ENCODE data around the gene TH. TPM values are rescaled to one million over a fixed set of nuclear protein-coding genes. Genes with fewer than 3 reads are reported as not detected.

TH gene
- total RNA-seq, 4 donors from 2014 or later: 0.36 to 0.84 TPM; not detected in 2

DNA sequence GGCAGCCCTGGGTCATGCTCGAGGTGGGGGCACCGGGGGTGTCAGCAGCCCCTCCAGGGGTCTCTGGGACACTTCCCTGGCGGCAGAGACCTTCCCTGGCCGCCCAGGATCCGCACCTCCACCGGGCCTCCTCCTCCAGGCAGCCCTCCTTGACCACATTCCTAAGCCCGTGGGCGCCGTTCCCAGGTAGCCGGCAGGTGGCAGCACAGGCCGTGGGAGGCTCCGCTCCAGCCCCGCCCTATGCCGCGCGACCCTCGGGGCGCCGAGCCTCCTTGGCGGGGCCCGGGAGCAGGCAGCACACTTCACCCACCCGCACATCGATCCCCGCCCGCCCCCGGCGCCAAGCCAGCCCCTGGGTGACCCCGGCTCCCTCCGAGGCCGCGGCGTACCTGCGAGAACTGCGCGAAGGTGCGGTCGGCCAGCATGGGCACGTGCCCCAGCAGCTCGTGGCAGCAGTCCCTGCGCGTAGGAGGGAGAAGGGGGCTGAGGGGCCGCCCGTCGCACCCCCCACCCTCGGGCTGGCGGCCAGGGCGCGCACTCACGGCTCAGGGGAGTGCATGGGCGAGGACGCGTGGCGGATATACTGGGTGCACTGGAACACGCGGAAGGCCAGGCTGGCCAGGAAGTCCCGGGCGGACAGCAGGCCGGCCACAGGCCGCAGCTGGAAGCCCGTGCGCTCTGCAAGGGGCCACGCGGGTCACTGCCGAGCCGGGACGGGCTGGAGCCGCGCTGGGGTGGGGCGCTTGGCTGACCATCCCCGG is 5.3 kb downstream of the TH start:
- no peak for DNase-seq (ENCODE audit: low spot score in 2 of 2)
- 0 to 4% methylated on average over 17 to 28 of the region's 70 CpGs for WGBS, 2 donors
- intact Hi-C loops (cut with DNase I; ENCODE audit: low total_unique reads): no loop called here
- no peak overlapping the region for H3K4me3 ChIP-seq (ENCODE audit: low read depth, poor library complexity, severe bottlenecking)
- TF ChIP-seq CTCF (IDR thresholded peaks at IDR 0.05) (no peak), POLR2A (IDR thresholded peaks at IDR 0.05) (no peak)

- WGBS, 2 donors: 79 to 83% methylated on average over 9 to 13 of the region's 13 CpGs
- TF ChIP-seq CTCF (IDR thresholded peaks at IDR 0.05) (no peak), POLR2A (IDR thresholded peaks at IDR 0.05) (no peak)
- no peak for DNase-seq (ENCODE audit: low spot score in 2 of 2)
- intact Hi-C loops (cut with DNase I; ENCODE audit: low total_unique reads): no loop called here
- H3K4me3 ChIP-seq (ENCODE audit: low read depth, poor library complexity, severe bottlenecking): no peak overlapping the region
Observed at GRCh38 chr11:2165571-2165970, 6.0 kb downstream of the TH start.

GRCh38 chr11:2164861-2165555 is 6.6 kb downstream of the TH start:
- TF ChIP-seq POLR2A (IDR thresholded peaks at IDR 0.05) (no peak), CTCF (IDR thresholded peaks at IDR 0.05) (no peak)
- intact Hi-C loops (cut with DNase I; ENCODE audit: low total_unique reads): no loop called here
- no peak for DNase-seq (ENCODE audit: low spot score in 2 of 2)
- no peak overlapping the region for H3K4me3 ChIP-seq (ENCODE audit: low read depth, poor library complexity, severe bottlenecking)
- 72 to 76% methylated on average over 8 to 9 of the region's 20 CpGs for WGBS, 2 donors

- 86 to 91% methylated on average over 20 of the region's 22 CpGs for WGBS, 2 donors
- TF ChIP-seq CTCF (IDR thresholded peaks at IDR 0.05) (no peak), POLR2A (IDR thresholded peaks at IDR 0.05) (no peak)
- intact Hi-C loops (cut with DNase I; ENCODE audit: low total_unique reads): no loop called here
- no peak for DNase-seq (ENCODE audit: low spot score in 2 of 2)
- no peak overlapping the region for H3K4me3 ChIP-seq (ENCODE audit: low read depth, poor library complexity, severe bottlenecking)
Observed at GRCh38 chr11:2164081-2164480, 7.5 kb downstream of the TH start.

DNA sequence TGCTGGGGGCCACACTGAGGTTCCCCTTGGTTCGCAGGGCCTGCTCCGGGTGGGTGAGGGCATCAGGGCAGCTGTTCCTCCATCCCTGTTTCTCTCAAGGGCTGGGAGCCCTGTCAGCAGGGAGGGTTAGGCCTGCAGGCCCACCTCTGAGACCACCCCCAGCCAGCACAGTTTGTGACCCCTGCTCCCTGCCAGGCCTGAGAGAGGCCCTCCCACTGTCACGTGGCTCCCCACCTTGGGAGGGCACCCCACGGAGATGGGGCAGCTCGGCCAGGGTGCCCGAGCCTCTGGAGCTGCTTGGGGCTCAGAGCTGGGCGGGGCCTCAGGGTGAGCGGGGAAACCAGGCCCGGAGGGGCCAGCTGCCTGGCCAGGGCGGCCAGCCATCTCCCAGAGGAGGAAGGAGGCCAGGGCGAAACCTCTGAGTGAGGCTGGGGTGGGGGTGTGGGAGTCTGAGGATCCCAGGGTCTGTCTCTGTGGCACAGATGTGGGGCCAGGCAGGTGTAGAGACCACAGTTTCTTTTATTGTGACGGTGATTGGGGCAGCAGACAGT is 8.1 kb downstream of the TH start:
- TF ChIP-seq POLR2A (IDR thresholded peaks at IDR 0.05) (no peak), CTCF (IDR thresholded peaks at IDR 0.05) (no peak)
- DNase-seq (ENCODE audit: low spot score in 2 of 2): no peak
- intact Hi-C loops (cut with DNase I; ENCODE audit: low total_unique reads): no loop called here
- no peak overlapping the region for H3K4me3 ChIP-seq (ENCODE audit: low read depth, poor library complexity, severe bottlenecking)
- WGBS, 2 donors: 74 to 80% methylated on average over 12 of the region's 12 CpGs
